ENCODE results near the gene EML2.

DNA sequence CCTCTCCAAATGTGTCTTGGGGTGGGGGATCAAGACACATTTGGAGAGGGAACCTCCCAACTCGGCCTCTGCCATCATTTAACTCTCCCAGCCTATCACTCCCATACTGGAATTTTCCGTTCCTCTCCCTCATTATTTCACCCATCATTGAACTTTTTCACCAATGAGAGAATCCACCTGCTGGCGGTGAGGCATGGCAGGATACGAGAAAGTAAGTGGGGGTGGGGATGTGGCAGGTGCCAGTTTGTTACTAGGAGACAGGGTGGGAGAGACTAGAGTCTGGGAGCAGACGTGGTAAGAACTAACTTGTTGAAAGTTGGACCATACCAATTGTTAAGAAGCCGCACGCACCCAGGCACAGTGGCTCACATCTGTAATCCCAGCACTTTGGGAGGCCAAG is 35.7 kb upstream of the EML2 start:
- no peak for TF ChIP-seq POLR2A (IDR thresholded peaks at IDR 0.05)
- TF ChIP-seq, protein P1, sequence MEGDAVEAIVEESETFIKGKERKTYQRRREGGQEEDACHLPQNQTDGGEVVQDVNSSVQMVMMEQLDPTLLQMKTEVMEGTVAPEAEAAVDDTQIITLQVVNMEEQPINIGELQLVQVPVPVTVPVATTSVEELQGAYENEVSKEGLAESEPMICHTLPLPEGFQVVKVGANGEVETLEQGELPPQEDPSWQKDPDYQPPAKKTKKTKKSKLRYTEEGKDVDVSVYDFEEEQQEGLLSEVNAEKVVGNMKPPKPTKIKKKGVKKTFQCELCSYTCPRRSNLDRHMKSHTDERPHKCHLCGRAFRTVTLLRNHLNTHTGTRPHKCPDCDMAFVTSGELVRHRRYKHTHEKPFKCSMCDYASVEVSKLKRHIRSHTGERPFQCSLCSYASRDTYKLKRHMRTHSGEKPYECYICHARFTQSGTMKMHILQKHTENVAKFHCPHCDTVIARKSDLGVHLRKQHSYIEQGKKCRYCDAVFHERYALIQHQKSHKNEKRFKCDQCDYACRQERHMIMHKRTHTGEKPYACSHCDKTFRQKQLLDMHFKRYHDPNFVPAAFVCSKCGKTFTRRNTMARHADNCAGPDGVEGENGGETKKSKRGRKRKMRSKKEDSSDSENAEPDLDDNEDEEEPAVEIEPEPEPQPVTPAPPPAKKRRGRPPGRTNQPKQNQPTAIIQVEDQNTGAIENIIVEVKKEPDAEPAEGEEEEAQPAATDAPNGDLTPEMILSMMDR (IDR thresholded peaks at IDR 0.05 in 4 of 5, conservative IDR thresholded peaks at IDR 0.05 in 1 of 5), result no peak
